Pulmonary artery endothelial cell (primary cell): Measurements from ENCODE around the gene NUTM2E. TPM values are rescaled to one million over a fixed set of nuclear protein-coding genes. Genes with fewer than 3 reads are reported as not detected.
"Not testable (repeated sequence)": the region's sequence is repeated elsewhere in the genome, so short reads cannot be mapped to it uniquely, and the experiment has no call there.

ENCODE experiments used
- DNase-seq: peaks from one replicate; pipeline ENCODE4 v3.0.0-alpha.2; 2011; ENCODE audit warnings: low read depth, low spot score
- total RNA-seq: library from RNA; depleted of rRNA; stranded (reverse); fragments of >200 nt; gene quantifications from 2 replicates; pipeline ENCODE4 v1.2.3, GENCODE V29; 2014

Gene NUTM2E
- total RNA-seq, 1 donor from 2014 or later, result 0.07 TPM

DNA sequence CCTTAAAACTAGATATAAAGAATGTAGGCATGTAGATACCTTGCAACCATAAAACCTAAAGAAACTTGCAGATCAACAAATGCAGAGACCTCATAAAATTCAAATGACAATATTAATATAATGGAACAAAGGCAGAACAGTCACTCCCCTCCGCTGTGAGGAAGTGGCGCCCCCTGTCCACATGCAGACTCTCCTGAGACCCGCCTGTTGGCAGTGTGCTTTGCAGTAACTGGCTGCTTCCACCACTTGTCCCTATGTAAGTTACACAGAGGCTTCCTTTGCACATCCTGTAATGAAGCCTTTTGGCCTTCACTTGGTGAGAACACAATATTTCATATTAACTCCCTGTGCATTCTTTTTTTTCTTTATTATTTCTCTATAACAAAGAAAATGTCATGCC is 36.3 kb downstream of the NUTM2E start:
- not testable (repeated sequence) for DNase-seq

DNA sequence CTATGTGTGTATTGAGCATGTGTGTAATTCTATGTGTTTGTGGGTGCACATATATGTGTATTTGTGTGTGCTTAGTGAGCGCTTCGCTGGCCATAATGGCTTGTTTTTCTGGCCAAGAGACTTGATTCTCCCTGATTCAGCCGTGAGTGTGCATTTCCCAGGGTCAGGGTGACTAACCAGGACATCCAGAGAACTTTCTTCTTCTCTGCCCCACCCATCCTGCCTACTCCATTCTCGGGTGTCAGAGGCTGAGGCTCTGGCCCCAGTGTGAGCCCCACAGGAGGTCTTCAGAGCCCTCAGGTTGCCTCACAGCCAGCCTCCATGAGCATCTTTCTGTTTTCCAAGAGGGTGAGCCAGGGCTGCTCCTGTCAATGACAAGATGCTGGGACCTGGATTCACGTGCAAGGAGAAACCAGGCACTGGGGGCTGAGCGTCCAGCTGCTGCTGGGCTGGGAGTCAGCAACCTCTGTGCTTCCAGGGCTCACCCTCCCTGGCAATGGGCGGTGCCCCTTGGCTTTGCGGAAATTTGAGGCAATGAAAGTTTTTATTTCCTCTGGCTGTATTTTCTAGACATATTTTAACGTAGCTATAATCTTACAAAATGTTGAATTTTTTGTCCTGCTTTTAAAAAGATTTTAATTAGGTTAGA is 40.5 kb downstream of the NUTM2E start:
- not testable (repeated sequence) for DNase-seq

- DNase-seq, result not testable (repeated sequence)
These were observed 41.5 kb downstream of the NUTM2E start for GRCh38 chr10:79868023-79868422.

GRCh38 chr10:79869439-79870097 is 43.0 kb downstream of the NUTM2E start:
- DNase-seq, result not testable (repeated sequence)

- not testable (repeated sequence) for DNase-seq
These were observed 45.2 kb downstream of the NUTM2E start for GRCh38 chr10:79871729-79872128.

Other genes with a start within 250 kb of the NUTM2E start
- not detected in 2 replicates for gene SFTPA1, start 215.8 kb upstream of the NUTM2E start, total RNA-seq
- gene NUTM2B, start 123.5 kb upstream of the NUTM2E start, total RNA-seq, result 0.07 and 0.11 TPM in 2 replicates
- not detected in 2 replicates for gene SFTPD, start 122.4 kb downstream of the NUTM2E start, total RNA-seq